NCI-H82 treated with DMSO at 0.1 percent for 48 hours (cell line): ENCODE data around the gene CHIT1.
A peak's percentile ranks its signal among the peaks of the same experiment; 100 is the strongest.

Source experiments
- DNase-seq: peaks from one replicate; lab custom pipeline; 2025; ENCODE audit not compliant: unreplicated experiment; lab: John Stamatoyannopoulos, UW

The CHIT1 gene

DNA sequence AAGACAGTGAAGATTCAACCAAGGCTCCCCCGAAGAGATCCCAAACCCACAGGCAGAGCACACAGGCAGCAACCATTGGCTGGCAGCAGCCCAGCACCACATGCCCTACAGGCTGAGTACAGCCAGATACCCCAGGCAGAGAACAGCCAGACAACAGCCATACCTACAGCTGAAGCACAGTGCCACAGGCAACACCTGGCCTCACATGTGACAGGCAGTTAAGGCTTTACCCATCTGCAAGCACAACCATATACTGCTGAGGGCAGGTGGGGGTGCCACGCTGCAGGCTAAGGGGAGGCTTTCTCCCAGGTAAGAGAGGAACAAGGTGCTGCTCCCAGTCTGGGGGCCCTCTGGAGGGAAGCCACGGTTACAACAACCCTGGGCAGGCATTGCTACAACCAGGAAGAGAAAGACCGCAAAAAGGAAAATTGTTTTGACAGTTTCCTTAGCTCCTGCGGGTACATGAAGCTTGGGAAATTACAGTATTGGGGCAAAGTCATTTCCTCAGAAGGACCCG is 12.3 kb downstream of the CHIT1 start:
- no peak for DNase-seq

DNA sequence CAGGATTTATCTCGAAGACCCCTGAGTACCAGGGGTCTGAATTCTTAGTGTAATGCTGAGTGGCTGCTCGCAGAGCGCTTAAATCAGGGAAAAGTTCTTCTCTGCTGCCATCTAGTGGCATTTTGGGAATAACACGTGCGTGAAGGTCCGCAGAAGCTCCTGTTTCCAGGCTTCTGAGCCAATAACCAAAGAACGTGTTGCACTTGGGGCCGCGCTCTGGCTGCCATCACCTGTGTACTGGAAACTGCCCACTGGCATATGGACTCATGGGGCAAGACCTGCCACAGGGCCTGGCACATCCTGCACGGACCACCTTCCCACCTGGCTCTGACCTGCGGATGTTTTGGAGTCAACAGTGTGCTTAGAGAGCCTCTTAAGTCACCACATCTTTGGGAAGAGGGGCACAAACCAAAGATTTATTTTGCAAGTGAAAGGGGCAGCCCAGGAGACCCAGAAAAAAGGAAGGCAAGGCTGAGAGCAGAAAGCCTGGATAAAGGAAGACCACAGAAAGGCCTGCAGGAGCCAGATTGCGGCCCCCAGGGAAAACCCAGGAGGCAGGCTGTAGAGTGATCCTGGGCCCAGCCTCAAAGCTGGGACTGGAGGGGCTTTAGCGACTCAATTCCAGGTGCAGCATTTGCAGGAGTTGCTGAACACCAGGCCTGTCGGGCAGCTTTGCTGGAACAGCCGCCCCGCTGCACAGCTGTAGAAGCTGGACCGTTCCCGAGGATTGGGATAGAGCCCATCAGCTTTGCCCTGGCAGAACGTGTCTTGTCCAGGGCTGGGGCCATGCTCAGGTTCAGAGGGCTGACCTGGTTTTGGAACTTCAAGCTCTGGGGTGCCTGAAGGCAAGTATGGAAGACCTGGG is 13.0 kb downstream of the CHIT1 start:
- peak; percentile 85 for DNase-seq

DNA sequence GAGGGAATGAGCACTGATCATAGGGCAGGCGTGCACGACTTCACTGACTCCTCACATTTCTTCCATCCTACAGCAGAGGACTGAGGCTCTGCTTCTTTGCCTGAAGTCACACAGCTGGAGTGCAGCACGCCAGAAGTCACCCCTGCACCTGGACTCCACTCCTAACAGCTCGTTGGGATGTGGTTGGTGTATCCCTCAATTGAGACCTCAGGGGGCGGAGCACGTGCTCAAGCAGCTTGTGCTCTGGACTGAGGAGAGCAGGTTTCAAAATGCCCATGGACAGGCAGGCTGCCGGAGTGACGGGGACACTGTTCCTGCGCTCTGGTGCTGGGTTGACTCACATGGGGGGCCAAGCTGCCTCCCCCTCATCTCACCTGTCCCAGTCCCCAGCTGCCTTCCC is 13.9 kb downstream of the CHIT1 start:
- DNase-seq, result no peak

DNA sequence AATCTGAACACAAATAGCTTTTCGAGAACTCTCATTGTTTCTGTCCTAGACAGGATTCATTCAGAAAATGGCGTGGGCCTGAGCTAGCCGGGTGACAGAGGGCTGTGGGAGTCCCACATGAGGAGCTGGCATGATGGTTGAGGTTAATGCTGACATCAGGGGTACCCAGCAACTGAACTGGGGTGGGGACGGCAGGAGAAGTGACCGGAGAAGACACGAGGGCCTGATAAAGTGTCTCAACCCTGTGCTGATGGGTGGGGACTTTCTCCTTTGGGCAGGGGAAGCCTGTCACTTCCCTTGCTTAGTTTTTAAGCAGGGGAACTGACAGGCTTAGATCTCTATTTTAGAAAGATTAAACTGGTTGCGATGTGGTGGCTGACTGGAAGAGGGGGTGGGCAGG is 14.6 kb downstream of the CHIT1 start:
- DNase-seq, result no peak

DNA sequence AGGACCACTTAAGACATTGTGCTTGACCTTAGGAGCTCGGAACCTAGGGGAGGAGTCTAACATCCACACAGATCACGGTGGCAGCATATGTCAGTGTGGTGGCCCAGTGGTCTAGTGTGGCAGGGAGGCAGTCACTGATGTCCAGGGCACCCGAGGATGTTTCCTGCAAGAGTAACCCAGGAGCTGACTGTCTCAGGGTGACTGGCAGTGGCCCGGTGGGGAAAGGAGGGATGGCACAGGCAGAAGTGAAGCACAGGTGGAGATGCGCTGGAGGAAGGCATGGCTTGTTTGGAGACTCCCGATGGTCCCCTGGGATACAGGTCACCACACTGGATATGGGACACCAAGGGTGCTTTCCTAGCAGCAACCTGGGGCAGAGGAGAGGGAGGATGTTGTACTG is 16.3 kb downstream of the CHIT1 start:
- DNase-seq, result no peak

DNA sequence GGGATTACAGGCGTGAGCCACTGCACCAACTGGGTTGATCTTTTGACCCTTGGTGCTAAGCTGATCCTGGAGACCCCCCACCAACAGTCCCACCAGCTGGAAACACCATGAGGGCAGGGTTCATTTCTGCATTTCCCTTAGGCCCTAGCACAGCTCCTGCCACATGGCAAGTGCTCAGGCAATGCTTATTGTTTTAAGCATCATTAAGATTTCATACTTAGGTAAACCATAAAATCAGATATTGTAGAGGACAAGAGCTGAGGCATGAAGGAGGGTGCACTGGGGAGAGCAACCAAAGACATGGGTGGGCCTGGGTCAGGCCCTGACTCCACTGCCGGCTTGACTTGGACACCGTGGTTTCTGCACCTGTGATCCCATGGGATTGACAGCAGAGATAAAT is 17.7 kb downstream of the CHIT1 start:
- DNase-seq, result no peak

DNA sequence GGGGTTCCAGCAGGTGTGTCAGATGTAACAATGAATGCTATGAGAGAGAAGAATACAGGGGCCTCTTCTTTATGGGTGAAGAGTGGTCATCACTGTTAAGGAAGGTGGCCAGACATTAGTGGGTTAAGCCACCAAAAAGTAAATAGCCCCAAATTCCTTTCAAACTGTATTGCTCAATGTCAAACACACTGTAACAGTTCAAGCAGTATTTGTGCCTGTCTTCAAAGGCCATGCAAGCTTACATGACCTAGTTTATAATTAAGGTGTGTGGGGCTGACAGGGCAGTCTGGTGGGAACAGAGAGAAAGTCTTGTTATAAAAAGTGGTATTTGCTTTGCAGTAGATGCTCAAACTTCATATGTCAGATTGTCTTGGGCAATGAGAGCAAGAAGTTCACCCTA is 18.5 kb downstream of the CHIT1 start:
- DNase-seq, result no peak

DNA sequence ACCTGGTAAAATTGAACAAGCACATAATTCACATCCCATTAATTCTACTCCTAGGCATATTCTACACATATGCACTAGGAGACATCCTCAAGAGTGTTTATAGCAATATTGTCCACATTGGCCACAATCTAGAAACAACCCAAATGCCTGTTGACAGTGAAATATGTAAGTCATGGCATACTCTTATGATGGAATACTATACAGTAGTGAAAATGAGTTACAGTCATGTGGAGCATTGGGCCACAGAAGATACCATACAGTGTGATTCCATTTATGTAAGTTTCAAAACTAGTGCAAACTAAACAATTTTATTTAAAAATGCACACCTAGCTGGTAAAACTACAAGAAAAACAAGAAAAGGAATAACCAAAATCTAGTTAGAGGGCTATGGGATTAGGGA is 19.1 kb downstream of the CHIT1 start:
- no peak for DNase-seq

DNA sequence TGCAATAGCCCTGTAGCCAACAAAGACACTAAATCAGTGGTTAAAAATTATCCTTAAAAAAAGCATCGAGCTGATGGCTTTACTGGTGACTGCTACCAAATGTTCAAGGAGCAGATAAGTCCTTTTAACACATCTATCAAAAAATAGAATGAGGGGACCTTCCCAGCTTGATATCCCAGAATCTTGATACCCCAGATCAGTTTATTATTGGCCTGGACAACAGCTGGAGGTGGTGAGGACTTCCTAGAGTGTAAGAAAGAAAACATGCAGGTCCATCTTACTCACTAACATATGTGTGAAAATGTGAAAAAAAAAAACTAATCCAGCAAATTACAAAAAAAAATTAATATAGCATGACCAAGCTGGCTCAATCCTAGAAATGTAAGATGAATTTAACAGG is 21.3 kb downstream of the CHIT1 start:
- no peak for DNase-seq

DNA sequence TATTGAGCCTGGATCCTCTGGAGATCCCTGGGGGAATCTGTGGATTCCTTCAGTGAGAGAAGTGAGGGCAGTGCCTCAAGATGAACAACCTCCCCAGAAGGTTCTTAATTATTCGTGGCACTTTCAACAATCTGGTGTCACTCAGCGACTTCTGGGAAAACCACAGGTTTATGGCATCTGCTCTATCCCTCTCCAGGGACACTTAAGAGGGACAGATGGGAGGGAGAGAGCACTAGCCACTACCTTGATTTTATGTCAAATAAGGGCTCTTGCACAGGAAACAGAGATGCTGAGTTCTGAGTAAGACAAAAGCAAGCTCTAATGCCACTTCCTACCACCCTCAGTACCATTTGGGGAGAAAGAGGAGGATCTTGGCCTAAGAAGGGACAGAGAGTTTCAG is 21.7 kb downstream of the CHIT1 start:
- peak; percentile 71 for DNase-seq

DNA sequence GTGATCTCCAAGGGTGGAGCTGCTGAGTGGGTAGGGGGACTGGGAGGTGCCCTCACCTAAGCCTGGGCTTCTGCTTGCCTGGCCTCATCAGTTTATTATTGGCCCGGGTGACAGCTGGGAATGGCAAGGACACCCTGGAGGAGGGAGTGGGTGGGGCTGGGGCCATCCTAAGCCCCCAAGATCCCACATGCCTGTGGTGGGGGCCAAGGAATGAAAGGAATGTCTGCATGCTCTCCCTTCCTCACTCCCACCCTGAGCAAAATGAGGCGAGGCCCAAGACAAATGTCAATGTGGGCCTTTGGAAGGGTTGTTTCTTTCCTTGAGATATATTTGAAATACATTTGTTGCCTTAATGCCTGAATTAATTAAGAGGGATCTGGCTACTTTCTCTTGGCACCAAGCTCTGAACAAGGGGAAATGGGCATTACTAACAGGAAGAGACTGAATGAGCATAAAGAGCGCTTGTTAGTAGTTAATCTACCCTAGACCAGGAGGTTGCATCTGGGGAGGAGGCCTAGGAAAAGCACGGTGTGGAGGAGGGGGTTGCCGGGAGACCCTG is 23.3 kb downstream of the CHIT1 start:
- DNase-seq, result peak; percentile 12

DNA sequence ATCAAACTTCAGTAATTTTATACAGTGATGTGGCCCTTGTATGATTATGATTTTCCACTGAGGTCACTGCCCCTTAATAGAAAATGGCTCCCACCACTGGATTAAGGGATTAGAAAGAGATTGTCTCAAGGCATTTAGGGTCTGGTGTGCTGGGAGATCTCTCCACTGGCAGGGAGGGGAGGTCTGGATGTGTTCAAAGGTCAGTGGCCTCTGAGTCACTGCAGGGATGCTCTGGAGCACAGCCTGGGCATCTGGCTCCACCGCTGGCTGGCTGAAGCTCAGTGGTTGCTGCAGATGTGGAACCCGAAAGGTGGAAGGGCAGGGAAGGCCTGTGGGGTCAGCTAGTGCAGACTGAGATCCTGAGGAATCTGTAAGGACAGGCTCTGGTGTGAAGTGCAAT is 24.7 kb downstream of the CHIT1 start:
- peak; percentile 59 for DNase-seq

DNA sequence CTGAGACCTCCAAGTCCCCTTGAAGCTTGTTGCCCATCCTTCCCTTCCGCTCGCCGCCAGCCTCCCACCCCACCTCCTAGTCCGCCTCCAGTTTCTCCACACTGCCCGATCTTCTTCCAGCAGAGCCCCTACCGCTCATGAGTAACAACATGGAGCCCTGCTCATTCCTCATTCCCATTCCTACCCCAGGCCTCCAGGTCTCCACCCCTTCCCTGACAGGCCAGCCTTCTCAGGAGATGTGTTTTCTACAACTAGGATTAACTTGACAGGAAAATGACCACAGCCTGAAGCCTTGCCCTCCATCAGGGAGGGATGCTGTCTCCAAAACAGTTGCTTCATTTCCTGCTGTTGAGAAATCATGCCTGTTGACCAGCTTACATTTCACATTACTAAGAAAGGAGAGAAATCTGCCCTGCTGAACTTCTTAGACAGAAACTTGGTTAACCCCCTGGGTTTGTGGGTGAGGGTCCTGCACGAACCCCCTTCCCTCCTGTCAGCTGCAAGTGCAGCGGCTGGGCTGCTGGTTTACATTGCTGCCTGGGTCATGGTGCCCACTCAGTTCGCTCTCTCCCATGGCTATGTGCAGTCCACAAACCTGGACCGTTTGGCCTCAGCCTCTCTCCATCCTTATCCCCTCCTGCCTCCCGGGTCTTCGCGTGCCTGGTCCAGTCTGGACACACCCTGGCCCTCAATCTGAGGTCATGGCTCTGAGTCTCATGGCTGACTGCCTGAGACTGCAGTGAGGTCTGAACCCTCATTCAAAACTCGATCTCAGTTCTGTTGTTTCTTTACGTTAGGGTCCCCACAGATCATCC is 26.8 kb downstream of the CHIT1 start:
- no peak for DNase-seq

DNA sequence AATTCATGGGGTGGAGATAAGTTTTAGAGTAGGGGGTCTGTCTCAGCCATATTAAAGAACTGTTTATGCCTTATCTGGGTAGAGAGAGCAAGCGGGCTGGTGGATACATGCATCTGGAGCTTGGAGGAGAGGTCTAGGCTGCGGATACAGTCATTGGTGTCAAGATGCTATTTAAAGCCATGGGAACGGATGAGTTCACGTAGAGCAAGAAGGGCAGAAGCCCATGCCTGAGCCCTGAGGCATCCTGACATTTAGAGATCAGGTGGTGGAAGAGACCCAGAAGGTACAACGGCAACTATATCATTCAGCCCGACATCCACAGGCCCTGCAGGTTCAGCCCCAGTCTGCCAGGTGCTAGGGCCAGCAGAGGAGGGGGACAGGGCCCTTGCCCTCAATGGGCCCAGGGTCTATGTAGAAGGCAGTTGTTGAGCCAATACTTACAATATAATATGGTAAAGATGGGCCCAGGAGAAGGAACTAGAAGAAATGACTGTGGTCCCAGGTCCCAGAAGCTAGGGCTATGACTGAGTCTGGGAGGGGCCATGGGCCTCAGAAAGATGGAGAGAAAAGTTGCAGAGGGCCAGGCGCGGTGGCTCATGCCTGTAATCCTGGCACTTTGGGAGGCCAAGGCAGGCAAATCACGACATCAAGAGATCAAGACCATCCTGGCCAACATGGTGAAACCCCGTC is 27.8 kb downstream of the CHIT1 start:
- no peak for DNase-seq

DNA sequence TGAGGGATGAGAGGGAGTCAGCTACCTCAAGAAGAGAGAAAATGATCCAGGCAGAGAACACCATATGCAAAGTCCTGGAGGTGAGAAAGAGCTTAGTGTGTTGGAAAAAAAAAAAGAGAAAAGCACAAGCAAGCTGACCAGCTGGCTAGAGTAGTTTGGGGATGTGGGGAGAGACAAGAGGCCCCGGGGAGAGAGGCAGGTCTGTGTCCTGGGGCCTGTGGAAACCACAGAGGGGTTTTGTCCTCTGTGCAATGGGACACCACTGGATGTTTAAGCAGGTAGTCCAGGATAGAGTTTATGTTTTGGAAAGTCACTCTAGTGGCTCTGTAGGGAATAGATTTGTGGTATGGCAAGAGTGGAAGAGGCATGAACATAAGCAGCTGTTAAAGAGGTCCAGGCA is 28.6 kb downstream of the CHIT1 start:
- no peak for DNase-seq

DNA sequence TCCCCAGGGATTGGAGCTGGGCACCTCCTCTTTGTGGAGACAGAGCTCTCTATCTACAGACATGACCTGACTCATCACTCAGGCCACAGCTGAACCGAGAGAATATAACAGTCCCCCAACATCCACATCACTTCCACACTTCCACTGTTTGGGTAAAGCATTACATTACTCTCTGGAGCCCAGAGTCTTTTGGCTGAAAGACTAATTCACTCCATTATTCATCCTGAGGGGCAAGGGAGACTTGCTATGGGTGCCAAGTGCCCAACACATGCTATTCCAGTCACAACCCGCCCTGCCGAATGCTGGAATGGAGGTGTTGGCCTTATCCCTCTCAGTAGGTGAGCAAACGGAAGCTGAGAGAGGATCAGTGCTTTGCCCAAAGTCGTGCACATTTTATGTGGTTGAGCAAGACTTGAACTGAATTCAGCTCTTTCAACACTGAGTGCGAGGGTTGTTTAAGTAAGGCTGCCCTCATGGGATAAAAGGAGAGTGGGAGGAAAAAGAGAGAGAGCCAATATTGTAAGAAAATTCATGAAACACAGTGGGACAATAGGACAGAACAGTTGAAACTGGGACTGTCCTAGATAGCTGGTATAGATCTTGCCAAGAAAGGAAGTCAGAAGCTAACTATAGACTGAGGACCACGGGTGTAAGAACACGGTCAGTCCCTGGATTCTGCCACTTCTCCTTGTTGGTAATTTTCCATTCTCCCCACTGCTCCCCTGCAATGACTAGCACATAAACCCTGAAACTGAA is 29.5 kb downstream of the CHIT1 start:
- DNase-seq, result no peak

DNA sequence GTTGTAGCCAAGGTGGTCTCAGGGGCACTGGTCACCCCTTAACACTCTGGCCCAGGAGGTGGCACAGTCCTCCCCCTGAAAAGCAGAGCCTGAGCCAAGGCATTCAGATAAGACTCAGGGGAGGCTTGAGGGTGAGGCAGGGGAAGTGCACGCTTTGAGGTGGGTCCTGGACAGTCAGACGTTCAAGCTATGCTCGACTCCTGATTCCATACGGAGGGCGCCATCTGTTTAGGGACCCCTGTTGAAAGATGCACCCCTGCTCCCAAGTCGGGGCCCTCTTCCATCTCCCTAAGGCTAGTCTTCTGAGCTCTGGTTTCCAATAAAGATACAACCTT is 30.0 kb downstream of the CHIT1 start:
- no peak for DNase-seq

DNA sequence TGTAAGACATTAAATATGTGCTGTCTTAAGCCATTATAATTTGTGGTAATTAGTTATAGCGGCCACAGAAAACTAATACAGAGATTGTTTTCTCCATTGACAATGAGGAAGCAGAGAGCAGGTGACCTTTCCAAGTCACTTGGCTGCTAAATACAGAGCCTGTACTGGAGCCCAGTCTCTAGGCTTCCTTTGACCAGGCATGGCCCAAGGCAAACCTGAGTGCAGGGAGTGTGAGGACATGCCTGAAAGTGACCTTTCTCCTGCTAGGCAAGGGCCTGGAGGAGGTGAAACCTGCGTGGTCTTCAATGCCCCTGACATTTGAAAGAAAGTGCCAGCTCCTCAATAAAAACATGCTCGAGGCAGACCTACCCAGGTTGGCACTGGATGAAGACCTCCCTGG is 30.5 kb downstream of the CHIT1 start:
- no peak for DNase-seq

DNA sequence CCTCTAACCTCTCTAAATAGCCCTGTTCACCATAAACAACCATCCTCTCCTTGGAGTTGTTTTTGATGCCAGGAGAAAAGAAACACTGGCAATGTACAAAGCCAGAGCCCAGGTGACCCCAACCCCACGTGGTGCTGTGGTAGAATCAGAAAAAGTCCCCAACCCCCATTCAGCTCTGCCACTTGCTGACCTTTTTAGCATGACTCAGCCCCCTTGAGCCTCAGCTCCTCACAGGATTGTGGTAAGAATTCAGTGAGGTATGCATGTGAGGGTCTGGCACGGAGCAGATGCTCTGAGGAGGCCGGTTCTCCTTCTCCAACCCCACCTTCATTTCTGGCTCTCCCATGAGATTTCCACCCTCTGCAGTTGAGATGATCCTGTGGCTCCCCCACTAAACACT is 31.8 kb downstream of the CHIT1 start:
- no peak for DNase-seq

DNA sequence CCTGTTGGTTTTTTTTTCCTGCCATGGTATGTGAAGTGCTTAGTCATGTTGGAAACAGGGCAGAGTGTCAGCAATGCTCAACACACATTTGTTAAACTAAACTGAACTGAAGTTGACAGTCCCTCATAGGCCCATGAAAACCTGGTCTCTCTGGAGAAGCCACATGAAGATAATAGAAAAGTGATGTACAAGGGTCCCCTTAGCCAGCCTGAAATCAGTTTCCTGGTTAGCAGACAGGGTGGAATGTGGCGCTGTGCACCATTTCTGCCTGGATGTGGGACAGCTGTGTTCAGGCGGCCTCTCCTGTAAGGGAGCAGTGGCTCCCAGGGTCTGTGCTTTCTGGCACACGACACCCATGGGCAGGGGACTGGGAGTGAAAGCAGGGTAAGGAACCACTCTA is 33.1 kb downstream of the CHIT1 start:
- no peak for DNase-seq

DNA sequence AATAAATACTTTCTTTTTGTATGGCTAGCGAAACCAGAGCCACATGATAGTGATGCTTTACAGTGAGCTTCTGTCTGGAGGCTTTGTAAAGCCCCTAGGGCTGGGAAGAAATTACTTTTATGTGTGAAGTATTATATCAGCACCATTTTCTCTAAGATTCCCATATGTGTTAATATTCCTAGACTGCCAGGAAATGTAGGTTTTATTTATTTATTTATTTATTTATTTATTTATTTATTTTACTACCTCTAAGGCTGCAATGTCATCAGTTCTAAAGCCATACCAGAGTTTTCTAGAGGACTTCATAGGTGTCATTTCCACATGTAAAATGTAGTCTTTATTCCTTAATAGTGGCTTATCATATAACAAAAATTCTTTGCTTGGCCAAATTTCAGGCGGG is 38.5 kb downstream of the CHIT1 start:
- no peak for DNase-seq
